ENCODE measurements around the gene STX19.

- TF ChIP-seq CTCF (IDR thresholded peaks at IDR 0.05) (no peak), POLR2A (IDR thresholded peaks at IDR 0.05) (no peak), EP300 (IDR thresholded peaks at IDR 0.05) (no peak)
Observed at GRCh38 chr3:93989241-93989640, 39.2 kb downstream of the STX19 start.

All from tibial nerve (tissue), 4 donors.